HepG2 (cell line): ENCODE data around the gene RASAL3. TPM values are rescaled to one million over a fixed set of nuclear protein-coding genes. Genes with fewer than 3 reads are reported as not detected.

Experiments used
- ATAC-seq: fragments of 200-7000 bp; cut with Tn5 transposase; 3 replicates; pipeline ENCODE4 v1.9.1; 2020; ENCODE audit warnings: mild to moderate bottlenecking, moderate library complexity
- BruUV-seq: library from RNA; stranded (reverse); fragments of 400-500 nt; replicated peaks from 2 replicates; lab custom pipeline; 2021; lab: Mats Ljungman, UMichigan
- CTCF ChIA-PET: fragments of 300-600 bp; formaldehyde crosslinking; extraction: SDS; loops from one replicate; lab custom pipeline; 2021; ENCODE audit warnings: low total read pairs, inconsistent platforms, low intra/inter-chr PET ratio; lab: Yijun Ruan, JAX
- POLR2A ChIA-PET: fragments of 350-600 bp; sonication (Branson Sonifier 250); formaldehyde crosslinking; loops from one replicate; lab custom pipeline; 2020; ENCODE audit warnings: antibody characterized with exemption, inconsistent platforms; lab: Yijun Ruan, JAX
- DNase-seq: peaks from one replicate; pipeline ENCODE4 v3.0.0-alpha.2; 2015; ENCODE audit warnings: low spot score
- FAIRE-seq: peaks from 3 replicates; lab custom pipeline; 2011; peaks lifted over from hg19 to GRCh38; lab: Jason Lieb, UNC
- H2AFZ ChIP-seq: one replicate; pipeline ENCODE4 v1.6.1; 2011; ENCODE audit warnings: low read length, inconsistent platforms
- H3K27ac ChIP-seq: fragments of 300-600 bp; 3 replicates; pipeline ENCODE4 v1.8.0; 2011; ENCODE audit warnings: mixed run types, mild to moderate bottlenecking, mixed read lengths, low read length, inconsistent platforms; ENCODE audit not compliant: insufficient read depth; ENCODE audit errors: extremely low read length
- H3K27me3 ChIP-seq, 2 experiments: fragments of 200-600 bp in 1 of 2; 2 replicates in 1 of 2; 3 replicates in 1 of 2; pipeline versions ENCODE4 v1.6.0 to v1.8.0; 2011; ENCODE audit warnings: low read length in 2 of 2, mild to moderate bottlenecking in 2 of 2, moderate library complexity in 2 of 2, inconsistent platforms in 1 of 2; ENCODE audit not compliant: insufficient read depth in 2 of 2, control insufficient read depth in 1 of 2
- H3K36me3 ChIP-seq, 2 experiments: fragments of 200-600 bp in 1 of 2; replicated peaks in 1 of 2; 2 replicates in 1 of 2; 3 replicates in 1 of 2; pipeline versions ENCODE4 v1.5.1 to v1.8.0; 2011; ENCODE audit warnings: low read length in 2 of 2, inconsistent platforms in 1 of 2; ENCODE audit not compliant: insufficient read depth in 2 of 2, control insufficient read depth in 1 of 2
- H3K4me1 ChIP-seq: 2 replicates; pipeline ENCODE4 v1.5.1; 2012; ENCODE audit warnings: low read length, inconsistent platforms; ENCODE audit not compliant: insufficient read depth
- H3K4me2 ChIP-seq: 2 replicates; pipeline ENCODE4 v1.6.0; 2011; ENCODE audit warnings: low read depth, low read length, inconsistent platforms
- H3K4me3 ChIP-seq, 3 experiments: fragments of 200-600 bp in 1 of 3; sonication (generic), shearing (Covaris generic) in 1 of 3; replicated peaks in 1 of 3; 2 replicates each; pipeline ENCODE4 v1.5.1; 2011 to 2016; ENCODE audit warnings: low read length in 3 of 3, inconsistent platforms in 2 of 3, low read depth in 2 of 3, mild to moderate bottlenecking in 2 of 3, control low read depth in 1 of 3, mixed read lengths in 1 of 3; ENCODE audit not compliant: insufficient read depth in 1 of 3
- H3K79me2 ChIP-seq: one replicate; pipeline ENCODE4 v1.6.1; 2011; ENCODE audit warnings: low read length, inconsistent platforms; ENCODE audit not compliant: insufficient read depth
- H3K9ac ChIP-seq: 2 replicates; pipeline ENCODE4 v1.6.0; 2011; ENCODE audit warnings: mild to moderate bottlenecking, low read depth, low read length, inconsistent platforms; ENCODE audit not compliant: insufficient read depth
- H3K9me3 ChIP-seq: 2 replicates; pipeline ENCODE4 v1.5.1; 2012; ENCODE audit warnings: mild to moderate bottlenecking, low read length
- H4K20me1 ChIP-seq: 2 replicates; pipeline ENCODE4 v1.6.0; 2011; ENCODE audit warnings: inconsistent platforms, mild to moderate bottlenecking, low read length, moderate library complexity; ENCODE audit not compliant: insufficient read depth
- HNRNPK ChIP-seq: fragments of 200-400 bp; formaldehyde crosslinking; IDR thresholded peaks from 2 replicates; pipeline ENCODE4 v1.6.1; 2018; ENCODE audit warnings: low read length, low read depth, moderate library complexity, mild to moderate bottlenecking; ENCODE audit not compliant: poor library complexity, severe bottlenecking
- STAT5B ChIP-seq: sonication (generic); formaldehyde crosslinking; IDR thresholded peaks from 2 replicates; pipeline ENCODE4 v1.4.0; 2020; ENCODE audit warnings: missing genetic modification reagents
- ZNF446 ChIP-seq: sonication (generic); formaldehyde crosslinking; IDR thresholded peaks from 2 replicates; pipeline ENCODE4 v1.5.0; 2020; ENCODE audit warnings: mild to moderate bottlenecking, missing genetic modification reagents
- WGBS: methylation state at CpG from one replicate; pipeline ENCODE4 v1.1.6; 2017; ENCODE audit warnings: low lambda C conversion rate; 5-methylcytosine and 5-hydroxymethylcytosine counted together
- in situ Hi-C: cut with HindIII; loops from 2 replicates; pipeline ENCODE4 v1.10.0; 2017; ENCODE audit warnings: low pct_unique_long_range_greater_than_20kb; ENCODE audit not compliant: extremely low pct_ligation_motif_present
- intact Hi-C: fragments of 100-400 bp; cut with micrococcal nuclease; formaldehyde crosslinking; loops from one replicate; pipeline ENCODE4 v1.10.0; 2022; ENCODE audit not compliant: unreplicated experiment
- polyA plus RNA-seq, 8 experiments: library from polyadenylated mRNA; depleted of rRNA in 3 of 8; stranded (reverse) in 7 of 8; unstranded in 1 of 8; fragments of >200 nt; fragmentation: Illumina TruSeq in 4 of 8; extraction: Trizol in 4 of 8; gene quantifications; 2 replicates each; pipeline versions ENCODE4 v1.2.1 to v1.2.3, GENCODE V29; 2011 to 2016; ENCODE audit warnings: low read depth in 4 of 8, missing spikeins in 1 of 8, mixed read lengths in 1 of 8; ENCODE audit not compliant: insufficient read depth in 1 of 8
- total RNA-seq, 5 experiments: library from RNA; depleted of rRNA; stranded (reverse); fragments of >200 nt; fragmentation: Illumina TruSeq; extraction: Trizol; gene quantifications; 2 replicates each; pipeline ENCODE4 v1.2.3, GENCODE V29; 2016; ENCODE audit warnings: low read depth in 1 of 5

RASAL3 gene
- total and polyA plus RNA-seq, 2 of the 13 experiments (the other 11 are each of a cell fraction or from before 2014, with no cell fraction given): not detected

- no peak for TF ChIP-seq STAT5B (CRISPR knock-in tag)
Measured at GRCh38 chr19:15426485-15427349, 37.6 kb downstream of the RASAL3 start (continued).

DNA sequence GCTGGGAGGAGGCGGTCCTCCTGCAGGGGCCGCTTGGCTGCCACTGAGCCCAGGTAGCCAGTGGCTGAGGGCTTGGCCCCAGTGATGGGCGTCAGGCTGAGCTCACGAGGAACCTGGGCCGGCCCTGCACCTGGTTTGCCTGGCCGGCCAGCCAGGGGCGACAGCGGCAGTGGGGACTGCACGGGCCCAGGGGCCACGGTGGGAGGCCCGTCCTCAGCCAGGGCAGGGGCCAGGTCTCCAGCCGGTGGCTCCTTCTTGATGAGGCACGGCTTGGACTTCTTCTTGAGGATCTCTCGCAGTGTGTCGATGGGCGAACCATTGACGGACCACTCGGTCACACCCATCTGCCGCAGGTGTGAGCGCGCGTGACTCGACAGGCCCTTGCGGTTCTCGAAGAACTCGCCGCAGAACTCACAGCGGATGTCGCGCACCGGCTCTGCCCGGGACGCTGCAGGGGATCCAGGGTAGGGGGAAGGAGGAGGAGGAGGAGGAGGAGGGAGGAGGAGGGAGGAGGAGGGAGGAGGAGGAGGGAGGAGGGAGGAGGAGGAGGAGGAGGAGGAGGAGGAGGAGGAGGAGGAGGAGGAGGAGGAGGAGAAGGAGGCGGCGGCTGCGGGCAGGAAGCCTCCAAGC lies 38.9 kb downstream of the RASAL3 start:
- no peaks in the 10 kb centered on the region; the same call in 1 of the 2 replicates for H3K9me3 ChIP-seq
- no peak overlapping the region for H3K9ac ChIP-seq
- no peak overlapping the region for H3K27ac ChIP-seq
- H3K36me3 ChIP-seq: peaks cover 31 to 42% of the 10 kb centered on the region in 2 experiments; a peak in 4 of 5 replicates
- 96% methylated on average over 32 of the region's 36 CpGs for WGBS
- TF ChIP-seq ZNF446 (no peak), HNRNPK (peak; percentile 46)
- TF ChIP-seq, all 625 proteins: peak for 1
- Histone ChIP-seq H3K79me2 (peaks cover 7% of the 10 kb centered on the region), H3K4me2 (no peak overlapping the region), H4K20me1 (no peaks in the 10 kb centered on the region), H3K27me3 (no peaks in the 10 kb centered on the region; a peak in 1 of 5 replicates), H3K4me1 (peaks cover 3% of the 10 kb centered on the region), H2AFZ (no peak overlapping the region), H3K4me3 (no peak overlapping the region)
- ChIA-PET CTCF (no interaction called here), POLR2A (no interaction called here)
- DNase-seq (no peak), ATAC-seq (no peak), FAIRE-seq (no peak)
- in situ Hi-C loops: loop anchor here (10.0 kb wide), 1 partner anchor 129 kb away; no protein-coding TSS in a partner anchor
- no TSS peak for BruUV-seq
- intact Hi-C loops: no loop called here
